HG03175 (cell line): ENCODE data around the gene ITGA2B.
A peak's percentile ranks its signal among the peaks of the same experiment; 100 is the strongest.
"Not testable (repeated sequence)": the region's sequence is repeated elsewhere in the genome, so short reads cannot be mapped to it uniquely, and the experiment has no call there.

ENCODE experiments used
- ATAC-seq: cut with Tn5 transposase; IDR thresholded peaks from one replicate; pipeline ENCODE4 v1.9.1; 2021; ENCODE audit warnings: mild to moderate bottlenecking, moderate library complexity; ENCODE audit not compliant: unreplicated experiment

The ITGA2B gene

DNA sequence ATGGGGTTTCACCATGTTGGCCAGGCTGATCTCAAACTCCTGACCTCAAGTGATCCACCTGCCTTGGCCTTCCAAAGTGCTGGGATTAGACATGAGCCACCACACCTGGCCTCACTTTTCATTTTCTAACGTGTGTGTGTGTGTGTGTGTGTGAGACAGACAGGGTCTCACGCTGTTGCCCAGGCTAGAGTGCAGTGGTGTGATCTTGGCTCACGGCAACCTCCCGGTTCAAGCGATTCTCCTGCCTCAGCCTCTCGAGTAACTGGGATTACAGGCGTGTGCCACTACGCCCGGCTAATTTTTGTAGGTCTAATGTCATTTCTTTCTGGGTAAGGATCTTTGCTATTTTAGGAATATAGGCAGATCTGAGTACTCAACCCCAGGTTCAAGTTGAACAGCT, 4.7 kb upstream of the ITGA2B start:
- not testable (repeated sequence) for ATAC-seq

DNA sequence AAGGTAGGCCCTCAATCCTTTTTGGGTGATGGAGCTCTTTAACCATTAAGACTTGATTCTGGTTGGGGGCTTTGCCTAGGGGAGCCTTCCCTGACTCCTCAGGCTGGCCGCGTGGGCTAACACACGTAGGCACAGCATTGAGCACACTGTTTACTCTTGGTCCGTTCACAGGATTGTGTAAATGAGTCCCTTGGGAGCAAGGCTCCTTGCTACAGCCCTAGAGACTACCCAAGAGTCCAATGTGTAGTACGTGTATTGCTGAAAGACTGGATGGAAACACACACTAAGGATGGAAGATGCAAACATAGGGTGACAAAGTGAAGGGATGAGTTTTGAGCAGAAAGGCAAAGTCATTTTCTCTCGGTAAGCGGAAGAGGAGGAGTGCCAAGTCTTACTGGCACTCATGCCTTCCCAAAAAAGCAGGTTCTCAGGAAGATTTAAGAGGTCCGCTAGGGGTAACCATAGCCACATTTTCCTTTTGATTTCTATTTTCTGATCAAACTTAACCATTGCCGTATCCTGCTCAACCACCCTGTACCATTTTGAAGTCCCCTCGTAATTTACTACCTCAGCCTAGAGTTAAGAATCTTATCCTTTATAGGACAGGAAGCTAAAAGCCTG, 911 bp upstream of the ITGA2B start:
- ATAC-seq: no peak

DNA sequence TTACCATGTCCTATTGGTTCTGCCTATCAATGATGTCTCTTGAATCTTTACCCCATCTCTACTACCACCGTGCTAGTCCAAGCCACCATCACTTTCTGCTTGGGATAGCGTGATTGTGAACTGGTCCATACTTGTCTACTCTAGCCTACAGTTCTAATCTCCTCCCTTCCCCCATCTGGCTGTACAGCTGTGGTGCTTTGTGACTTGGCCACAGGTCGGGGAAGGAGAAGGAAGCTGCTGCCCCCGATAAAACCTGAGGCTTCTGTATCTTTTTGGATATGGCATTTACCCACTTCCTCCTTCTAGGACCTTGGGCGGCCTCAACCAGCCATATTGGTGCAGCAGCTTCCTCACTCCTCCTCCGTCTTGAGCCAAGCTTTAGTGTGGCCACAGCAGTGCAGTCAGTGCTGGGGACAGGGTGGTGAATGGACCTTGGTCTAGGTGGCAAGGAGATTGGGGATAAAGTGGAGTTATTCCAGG, 314 bp upstream of the ITGA2B start:
- no peak for ATAC-seq

DNA sequence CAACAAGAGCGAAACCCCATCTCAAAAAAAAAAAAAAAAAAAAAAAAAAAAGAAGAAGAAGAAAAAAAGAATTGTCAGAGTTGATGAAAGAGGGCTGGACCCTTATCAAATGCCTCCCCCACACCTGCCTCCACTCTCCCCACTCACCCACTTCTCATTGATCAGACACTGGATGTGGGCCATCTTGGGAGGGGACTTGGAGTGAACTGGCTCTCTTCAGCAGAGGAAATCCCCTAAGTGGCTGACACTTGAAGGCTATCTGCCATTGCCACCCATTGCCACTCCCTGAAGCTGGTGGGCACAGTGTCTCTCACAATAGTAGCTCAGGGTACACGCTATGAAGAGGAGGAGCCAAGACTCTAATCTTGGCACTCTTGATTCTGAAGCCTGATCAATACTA, 1.6 kb downstream of the ITGA2B start:
- ATAC-seq: no peak

DNA sequence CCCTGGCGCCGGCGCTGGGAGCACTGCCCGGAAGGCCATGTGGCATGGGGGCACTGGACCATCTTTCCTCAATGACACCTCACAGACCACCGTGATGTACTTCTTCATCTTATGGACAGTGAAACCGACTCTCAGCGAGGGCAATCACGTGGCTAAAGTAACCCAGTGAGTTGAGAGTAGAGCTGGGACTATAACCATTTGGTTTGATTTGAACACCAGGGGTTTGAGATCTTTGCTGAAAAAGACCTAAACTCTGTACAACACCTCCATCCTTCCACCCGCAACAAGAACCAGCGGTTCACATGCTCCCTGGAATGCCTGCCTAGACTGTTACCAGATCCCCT, 3.3 kb downstream of the ITGA2B start:
- no peak for ATAC-seq

DNA sequence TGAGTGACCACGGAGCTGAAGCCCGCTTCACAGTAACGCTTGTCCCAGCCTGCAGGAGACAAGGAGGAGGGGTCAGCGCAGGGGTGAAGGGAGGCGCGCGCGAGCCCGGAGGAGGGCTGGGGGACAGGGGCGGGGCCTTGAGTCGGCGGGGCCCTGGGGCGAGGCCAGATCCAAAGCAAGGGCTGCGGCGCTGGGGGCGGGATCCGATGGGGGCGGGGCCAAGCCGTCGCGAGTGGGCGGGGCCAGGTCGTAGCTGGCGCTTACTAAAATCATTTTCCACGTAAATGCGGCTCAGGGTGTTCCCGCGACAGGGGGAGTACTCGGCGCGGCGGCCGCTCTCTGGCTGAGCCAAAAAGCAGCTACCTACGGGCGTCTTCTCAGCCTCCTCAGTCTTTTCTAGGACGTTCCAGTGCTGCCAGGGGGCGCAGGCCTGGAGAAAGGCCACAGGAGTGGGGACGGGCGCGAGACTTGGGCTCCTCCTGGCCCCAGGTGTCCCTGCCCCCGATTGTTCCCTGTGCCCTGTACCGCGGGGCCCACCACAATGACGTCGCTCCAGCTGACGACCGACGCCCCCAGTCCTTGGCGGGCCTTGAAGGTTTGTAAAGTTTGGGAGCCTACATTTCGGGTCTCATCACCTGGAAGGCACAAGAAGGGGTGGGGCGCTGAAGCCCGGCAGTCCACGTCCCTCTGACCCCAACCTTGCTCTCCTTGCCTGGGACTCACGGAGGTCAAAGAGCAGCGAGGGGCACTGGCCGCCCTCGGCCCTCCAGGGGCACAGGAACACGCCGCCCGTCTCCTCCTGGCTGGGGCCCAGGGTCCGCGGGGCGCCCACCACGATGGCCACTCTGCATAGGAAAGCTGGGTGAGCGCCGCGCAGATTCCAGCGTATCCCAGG, 3.9 kb downstream of the ITGA2B start:
- ATAC-seq: peak; percentile 56

DNA sequence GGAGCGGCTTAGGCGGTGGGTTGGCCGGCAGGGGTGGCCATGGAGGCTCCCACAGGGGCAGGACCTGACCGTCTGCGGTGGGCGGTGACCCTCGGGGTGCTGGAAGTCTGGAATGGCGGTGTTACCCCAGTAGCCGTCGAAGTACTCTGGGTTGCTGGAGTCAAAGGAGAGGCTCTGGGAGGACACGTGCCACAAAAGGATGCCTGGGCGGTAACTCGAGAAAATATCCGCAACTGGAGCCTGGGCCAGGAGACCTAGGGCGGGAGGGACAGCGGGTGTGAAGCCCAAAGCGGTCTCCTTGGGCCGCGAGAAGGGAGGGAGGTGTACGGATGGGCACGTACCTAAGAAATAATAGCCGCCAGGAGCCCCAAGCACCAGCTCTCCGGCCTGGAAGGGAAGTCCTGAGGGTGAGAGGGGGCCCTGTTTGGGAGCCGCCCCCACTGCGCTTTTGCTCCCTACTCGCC, 4.6 kb downstream of the ITGA2B start:
- no peak for ATAC-seq

DNA sequence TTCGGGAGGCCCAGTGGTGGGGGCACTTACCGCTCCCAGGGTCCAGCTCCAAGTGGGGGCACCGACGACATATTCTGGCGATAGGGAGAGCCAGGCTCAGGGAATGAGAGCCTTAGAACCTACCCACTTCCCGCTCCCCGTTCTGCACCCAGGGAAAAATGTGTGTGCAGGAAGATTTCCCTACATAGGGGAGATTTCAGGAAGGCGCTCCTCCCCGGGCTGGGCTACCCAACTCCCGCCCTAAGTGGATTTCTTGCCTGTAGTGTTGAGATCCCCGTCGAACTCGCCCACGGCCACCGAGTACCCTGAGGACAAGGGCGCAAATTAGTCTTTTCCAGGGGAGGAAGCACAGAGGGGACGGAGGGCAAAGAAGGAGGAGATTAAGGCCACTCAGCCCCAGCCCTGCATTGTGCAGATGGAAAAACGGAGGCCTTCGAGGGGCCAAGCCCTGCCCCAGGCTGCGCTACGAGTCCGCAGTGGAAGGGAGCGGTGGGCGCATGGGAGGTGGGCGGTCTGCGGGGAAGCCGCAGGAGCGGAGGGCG, 5.1 kb downstream of the ITGA2B start:
- no peak for ATAC-seq

DNA sequence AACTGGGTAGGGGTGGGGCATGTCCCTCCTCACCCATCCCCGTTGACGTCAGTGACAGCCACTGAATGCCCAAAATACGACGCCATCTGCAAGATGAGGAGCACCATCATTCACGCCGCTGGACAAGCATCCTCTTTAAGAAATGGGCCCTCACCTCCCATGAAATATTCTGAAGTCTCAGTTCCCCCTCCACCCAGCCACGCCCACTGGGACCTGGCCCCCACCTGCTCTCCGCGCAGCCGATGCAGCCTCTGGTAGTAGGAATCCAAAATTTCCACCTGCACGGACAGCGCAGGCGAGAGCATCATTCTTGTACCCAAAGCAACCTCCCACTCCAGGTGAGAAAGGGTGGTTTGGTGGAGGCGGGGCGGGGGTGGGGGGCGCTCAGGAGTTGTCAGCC, 5.6 kb downstream of the ITGA2B start:
- no peak for ATAC-seq

DNA sequence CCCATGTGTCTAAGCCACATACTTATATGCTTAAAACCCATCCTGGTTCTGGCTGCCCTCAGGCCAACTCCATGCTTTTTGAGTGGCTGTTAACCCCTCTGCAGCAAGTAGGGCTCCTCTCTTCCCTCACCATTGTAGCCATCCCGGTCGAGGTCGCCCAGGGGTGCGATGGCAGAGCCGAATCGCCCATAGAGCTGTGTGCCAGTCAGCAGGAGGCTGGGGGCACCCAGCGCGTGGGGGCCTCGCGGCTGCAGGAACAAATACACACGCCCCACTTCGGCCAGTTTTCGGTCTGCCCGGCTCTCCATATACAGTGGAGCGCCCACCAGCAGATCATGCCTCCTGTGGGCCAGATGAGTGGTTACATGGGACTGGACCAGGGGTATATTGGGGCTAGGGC, 6.1 kb downstream of the ITGA2B start:
- no peak for ATAC-seq

DNA sequence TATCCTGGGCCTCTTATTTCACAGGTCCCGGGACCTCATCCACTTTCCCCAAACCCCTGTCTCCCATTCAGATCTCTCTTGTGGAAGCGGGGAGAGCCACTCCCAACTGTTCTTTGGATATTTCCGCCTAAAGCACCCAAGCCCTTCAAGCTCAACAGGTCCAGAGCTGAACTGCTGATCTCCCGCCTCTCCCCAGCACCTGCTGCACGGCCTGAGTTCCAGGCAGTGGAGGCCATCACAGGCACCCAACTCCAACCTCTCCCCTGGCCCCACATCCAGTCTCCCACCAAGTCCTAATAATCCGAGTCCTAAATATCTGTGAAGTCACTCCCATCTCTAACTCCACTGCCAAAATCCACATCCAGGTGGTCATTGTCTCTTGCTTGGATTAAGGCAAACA, 6.5 kb downstream of the ITGA2B start:
- no peak for ATAC-seq

DNA sequence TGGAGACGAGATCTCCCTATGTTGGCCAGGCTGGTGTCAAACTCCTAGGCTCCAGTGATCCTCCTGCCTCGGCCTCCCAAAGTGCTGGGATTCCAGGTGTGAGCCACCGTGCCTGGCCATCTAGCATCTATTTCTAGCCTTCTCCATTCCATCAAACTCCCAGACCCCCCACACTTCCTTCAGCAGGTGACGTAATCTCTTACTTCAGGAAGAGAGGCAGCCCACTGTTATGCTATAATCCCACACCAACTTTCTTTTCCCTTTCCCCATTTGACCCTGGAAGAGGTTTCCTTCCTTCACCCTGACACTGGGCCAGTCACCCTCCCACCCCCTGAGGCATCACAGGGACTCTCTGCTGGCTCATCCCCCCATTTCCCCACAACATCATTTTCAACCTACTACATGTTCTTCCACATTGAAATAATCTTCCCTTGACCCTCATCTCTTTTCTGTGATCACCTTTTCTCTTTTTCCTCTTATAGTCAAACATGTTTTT, 7.6 kb downstream of the ITGA2B start:
- no peak for ATAC-seq

DNA sequence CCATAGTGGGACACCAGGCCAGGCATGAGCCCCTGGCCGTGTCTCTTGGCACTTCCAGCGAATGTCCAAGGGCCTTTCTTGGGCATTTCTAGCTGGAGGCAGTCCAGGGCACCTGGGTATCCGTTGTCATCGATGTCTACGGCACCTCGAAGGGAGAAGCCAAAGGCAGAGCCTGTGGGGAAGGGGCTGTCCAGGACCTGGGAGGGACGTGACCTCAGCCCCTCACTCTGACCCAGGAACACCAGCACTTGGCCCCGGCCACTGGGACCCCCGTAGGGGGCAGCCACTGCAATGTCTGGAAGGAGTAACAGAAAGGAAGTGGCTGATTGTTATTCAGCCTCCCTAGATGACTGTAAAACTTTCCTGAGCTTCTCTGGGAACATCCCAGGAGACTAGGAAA, 8.7 kb downstream of the ITGA2B start:
- no peak for ATAC-seq

DNA sequence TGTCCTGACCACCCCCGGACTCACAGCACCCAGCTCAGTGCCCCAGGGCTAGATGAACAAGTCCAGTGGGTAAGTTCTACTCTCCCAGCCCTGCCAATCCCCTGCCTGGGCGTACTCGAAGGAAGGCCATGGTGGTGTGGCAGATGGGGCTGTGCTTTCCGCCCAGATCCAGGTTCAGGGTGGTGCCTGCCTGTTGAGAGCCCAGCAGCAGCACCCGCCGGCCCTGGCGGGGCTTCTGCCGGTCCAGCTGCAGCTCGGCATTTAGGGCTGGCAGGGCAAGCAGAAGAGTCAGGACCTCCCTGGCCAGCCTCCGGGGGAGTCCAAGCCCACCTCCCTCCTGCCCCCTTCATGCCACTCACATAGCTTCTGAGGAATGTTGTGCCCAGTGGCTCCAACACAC, 9.6 kb downstream of the ITGA2B start:
- ATAC-seq: no peak

DNA sequence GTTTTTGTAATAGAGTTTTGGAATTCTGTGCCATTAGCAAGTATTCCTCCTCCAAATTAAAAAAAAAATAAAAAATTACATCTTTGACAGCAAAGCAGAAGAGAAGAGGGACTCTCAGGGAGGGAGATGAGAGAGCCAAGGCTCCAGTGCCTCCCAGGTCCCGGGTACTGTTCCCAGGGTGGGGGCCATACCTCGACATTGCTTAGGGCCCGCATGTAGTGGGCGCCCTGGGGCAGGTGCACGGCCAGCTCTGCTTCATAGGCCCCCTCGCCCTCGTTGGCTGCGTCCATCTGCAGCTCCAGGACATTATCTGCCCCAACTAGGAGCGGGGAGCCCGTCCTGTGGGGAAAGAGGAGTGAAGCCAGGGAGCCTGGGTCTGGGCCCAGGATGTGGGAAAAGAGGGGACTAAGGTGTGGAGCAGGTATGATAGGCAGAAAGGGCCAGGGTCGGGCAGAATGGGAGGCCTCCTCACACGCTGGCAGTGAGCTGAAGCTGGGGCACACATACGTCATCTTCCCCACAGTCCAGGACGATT, 11.2 kb downstream of the ITGA2B start:
- ATAC-seq: no peak

DNA sequence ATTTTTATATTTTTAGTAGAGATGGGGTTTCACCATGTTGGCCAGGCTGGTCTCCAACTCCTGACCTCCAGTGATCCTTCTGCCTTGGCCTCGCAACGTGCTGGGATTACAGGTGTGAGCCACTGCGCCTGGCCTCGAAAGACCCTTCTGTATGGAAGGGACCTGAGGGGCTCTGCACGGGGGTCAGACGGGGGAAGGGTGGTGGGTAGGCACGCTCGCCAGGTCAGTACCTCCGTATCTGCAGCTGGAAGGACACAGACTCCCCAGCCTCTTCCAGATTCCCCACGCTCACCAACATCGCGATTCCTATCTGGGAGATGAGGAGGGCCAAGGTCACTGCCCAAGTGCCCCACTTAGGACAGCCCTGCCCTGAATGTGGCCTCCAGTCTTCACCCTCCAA, 12.7 kb downstream of the ITGA2B start:
- no peak for ATAC-seq

DNA sequence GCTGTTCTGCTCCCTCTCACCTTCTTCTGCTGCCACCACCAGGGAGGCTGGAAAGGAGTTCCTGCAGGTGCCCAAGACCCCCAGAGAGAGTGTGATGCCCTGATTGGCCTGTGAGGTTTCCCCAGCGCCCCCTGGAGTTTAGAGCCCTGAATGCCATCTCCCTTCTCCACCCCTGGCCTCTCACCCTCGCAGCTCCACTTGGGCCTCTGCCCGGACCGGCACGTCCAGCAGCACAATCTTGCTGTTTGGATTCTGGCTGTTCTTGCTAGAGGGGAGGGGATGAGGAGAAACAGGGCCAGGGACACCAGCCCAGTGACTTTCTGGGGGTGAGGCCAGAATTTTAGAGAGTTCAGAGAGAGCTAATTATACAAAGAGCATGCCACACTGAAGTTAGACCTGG, 13.3 kb downstream of the ITGA2B start:
- ATAC-seq: no peak

DNA sequence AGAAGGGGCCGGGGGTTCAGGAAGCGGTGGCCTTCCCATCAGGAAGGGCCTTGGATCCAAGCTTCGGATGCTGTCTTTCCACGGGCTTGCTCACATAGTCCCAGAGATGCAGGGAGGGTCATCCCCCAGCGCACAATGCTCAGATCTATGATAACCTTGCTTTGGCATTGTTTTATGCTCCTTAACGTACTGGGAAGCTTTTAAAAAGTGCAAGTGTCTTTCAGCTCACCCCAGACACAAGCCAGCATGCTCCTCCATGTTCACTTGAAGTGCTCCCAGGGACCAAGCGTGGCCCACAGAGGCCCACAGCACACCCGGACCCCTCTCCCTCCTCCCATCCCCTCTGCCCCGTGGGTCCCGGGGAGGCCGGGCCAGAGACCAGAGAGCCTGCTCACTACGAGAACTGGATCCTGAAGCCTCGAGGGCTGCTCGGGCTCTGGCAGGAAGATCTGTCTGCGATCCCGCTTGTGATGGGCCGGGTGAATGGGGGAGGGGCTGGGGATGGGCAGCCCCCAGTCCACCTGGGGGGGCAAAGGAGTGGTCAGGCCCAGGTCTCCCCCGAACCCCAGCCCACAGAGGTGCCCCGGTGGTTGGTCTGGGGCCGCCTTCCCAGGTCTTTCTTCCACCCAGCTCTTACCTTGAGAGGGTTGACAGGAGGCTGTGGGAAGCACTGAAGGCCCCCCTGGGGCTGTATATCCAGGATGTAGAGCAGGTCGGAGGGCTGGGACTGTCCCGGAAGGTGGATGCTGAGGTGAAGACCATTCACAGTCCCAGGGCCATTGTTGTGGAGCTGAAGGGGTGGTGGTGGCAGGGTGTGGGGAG, 14.0 kb downstream of the ITGA2B start:
- no peak for ATAC-seq

DNA sequence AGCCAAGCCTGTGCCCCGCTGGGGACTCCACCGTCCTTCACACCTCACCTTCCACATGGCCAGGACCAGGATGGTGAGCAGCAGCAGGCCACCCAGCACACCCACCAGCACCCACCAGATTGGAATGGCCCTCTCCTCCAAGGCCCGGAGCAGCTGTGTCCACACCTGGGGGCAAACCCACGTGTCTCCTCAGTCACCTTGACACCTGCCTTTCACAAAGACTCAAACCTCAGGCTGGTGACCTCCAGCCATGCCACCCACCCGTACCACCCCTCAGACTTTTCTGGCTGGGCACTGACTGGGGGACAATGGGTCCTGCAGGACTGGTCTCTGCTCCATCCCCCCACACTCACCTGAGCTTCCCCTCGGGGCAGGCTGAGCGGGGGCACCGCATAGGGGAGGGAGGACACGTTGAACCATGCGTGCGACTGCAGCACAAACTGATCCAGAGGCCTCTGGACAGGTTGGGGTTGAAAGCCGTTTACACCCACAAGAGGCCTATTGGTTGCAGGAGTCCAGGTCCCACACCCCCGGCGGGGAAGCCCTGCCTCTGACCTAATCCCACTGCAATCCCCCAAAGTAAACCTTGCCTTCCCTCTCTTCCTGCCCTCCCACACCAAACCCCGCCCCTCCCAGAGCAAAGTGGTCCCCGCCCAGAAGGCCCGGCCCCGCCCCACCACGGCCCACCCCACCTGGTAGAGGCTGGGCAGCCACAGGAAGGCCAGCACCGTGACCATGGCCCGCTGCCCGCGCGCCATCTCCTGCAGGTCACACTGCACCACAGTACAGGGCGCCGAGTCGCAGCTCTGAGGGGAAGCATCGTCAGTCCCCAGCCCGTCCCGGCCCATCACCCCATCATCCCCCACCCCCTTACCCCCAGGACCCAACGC, 14.9 kb downstream of the ITGA2B start:
- ATAC-seq: no peak

DNA sequence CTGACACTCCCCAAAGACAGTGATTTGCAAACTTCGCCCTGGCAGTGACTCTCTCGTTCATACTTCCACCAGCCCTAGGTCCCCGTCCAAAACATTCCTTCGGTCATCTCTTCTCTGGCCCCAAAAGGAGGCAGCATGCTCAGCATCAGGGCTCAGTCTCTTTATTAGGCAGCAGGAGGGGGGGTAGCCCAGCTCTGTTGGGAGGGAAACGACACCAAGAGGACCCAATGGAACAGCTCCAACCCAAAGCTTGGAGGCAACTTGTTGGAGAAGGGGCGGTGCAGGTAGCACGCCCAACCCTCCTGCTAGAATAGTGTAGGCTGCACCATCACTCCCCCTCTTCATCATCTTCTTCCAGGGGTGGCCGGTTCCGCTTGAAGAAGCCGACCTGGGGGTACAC, 17.4 kb downstream of the ITGA2B start:
- no peak for ATAC-seq
